Measurements from ENCODE around the gene LGALS7. TPM values are rescaled to one million over a fixed set of nuclear protein-coding genes. Genes with fewer than 3 reads are reported as not detected.
A peak's percentile ranks its signal among the peaks of the same experiment; 100 is the strongest.

The LGALS7 gene
- polyA plus RNA-seq, 1 of the 3 experiments (the other 2 are of a cell fraction) = not detected

GRCh38 chr19:38734426-38735256 lies 38.7 kb downstream of the LGALS7 start:
- Histone ChIP-seq H3K4me1 (ENCODE audit: control insufficient read depth in 1 of 2, insufficient read depth in 2 of 2, low read depth in 1 of 2, low read length in 1 of 2) (peaks cover 7 to 12% of the 10 kb centered on the region in 2 experiments; a peak in 3 of 4 replicates), H3K9ac (no peak overlapping the region), H3K79me2 (ENCODE audit: insufficient read depth) (no peaks in the 10 kb centered on the region), H3F3A (replicated peaks; ENCODE audit: insufficient read depth) (peaks cover 52% of the 10 kb centered on the region), H3K4me2 (no peak overlapping the region; the same call in 1 of the 2 replicates), H3K27ac (ENCODE audit: low read depth in 2 of 2, low read length in 1 of 2) (peak overlapping the region in 1 of 2 experiments; percentile 48; a peak in 3 of 4 replicates), H3K36me3 (replicated peaks in 1 of 2; ENCODE audit: control insufficient read depth in 1 of 2, insufficient read depth in 2 of 2, low read length in 1 of 2) (peaks cover 21 to 22% of the 10 kb centered on the region in 2 experiments), H4K20me1 (ENCODE audit: insufficient read depth) (peaks cover 10% of the 10 kb centered on the region; the same call in 1 of the 2 replicates), H3K9me3 (no peaks in the 10 kb centered on the region), H3K9me2 (no peaks in the 10 kb centered on the region), H2AFZ (ENCODE audit: low read depth) (no peak overlapping the region), H3K4me3 (ENCODE audit: low read depth in 2 of 2, low read length in 1 of 2) (no peak overlapping the region), H3K27me3 (ENCODE audit: insufficient read depth) (no peaks in the 10 kb centered on the region)
- POLR2A ChIA-PET = interaction anchor here (0.7 to 1.1 kb wide), 2 partner anchors 39 to 206 kb away, joined by 3 read pairs; partner anchors contain the start of gene LGALS7
- CTCF ChIA-PET = interaction anchor here (0.6 to 2.7 kb wide), 4 partner anchors 9 to 357 kb away, joined by 3 to 16 read pairs (median 3); partner anchors contain the start of genes FAM98C, MRPS12 and SARS2
- no peak for DNase-seq
- TF ChIP-seq POLR2AphosphoS5 (IDR thresholded peaks at IDR 0.05; ENCODE audit: low read depth, low read length) (peak; percentile 9), TEAD4 (IDR thresholded peaks at IDR 0.05; ENCODE audit: borderline replicate concordance, insufficient read depth) (no peak)
- 72% methylated on average over 9 of the region's 13 CpGs for WGBS (ENCODE audit: low lambda C conversion rate)

GRCh38 chr19:38734176-38734425 lies 39.2 kb downstream of the LGALS7 start:
- H2AFZ ChIP-seq (ENCODE audit: low read depth) = no peak overlapping the region
- no peak for DNase-seq
- H3K4me3 ChIP-seq (ENCODE audit: low read depth in 2 of 2, low read length in 1 of 2) = no peak overlapping the region
- peaks cover 21 to 23% of the 10 kb centered on the region in 2 experiments for H3K36me3 ChIP-seq (replicated peaks in 1 of 2; ENCODE audit: control insufficient read depth in 1 of 2, insufficient read depth in 2 of 2, low read length in 1 of 2)
- ChIA-PET CTCF (interaction anchor here (1.0 to 2.7 kb wide), 4 partner anchors 9 to 331 kb away, joined by 3 to 16 read pairs (median 4); partner anchors contain the start of genes FAM98C, MRPS12 and SARS2), POLR2A (interaction anchor here (1.1 kb wide), 1 partner anchor 206 kb away, joined by 3 read pairs; no protein-coding TSS in a partner anchor)
- H3K27ac ChIP-seq (ENCODE audit: low read depth in 2 of 2, low read length in 1 of 2) = peak overlapping the region in 1 of 2 experiments; percentile 48; a peak in 3 of 4 replicates
- H3F3A ChIP-seq (replicated peaks; ENCODE audit: insufficient read depth) = peaks cover 53% of the 10 kb centered on the region
- WGBS (ENCODE audit: low lambda C conversion rate) = 62% methylated on average over 4 of the region's 4 CpGs
- H3K9ac ChIP-seq = no peak overlapping the region
- TF ChIP-seq YY1 (IDR thresholded peaks at IDR 0.05; ENCODE audit: low read depth) = no peak
- no peak for TF ChIP-seq USF1 (IDR thresholded peaks at IDR 0.05; ENCODE audit: borderline replicate concordance, low read depth)
- H3K79me2 ChIP-seq (ENCODE audit: insufficient read depth) = no peaks in the 10 kb centered on the region
- no peaks in the 10 kb centered on the region for H3K9me2 ChIP-seq
- no peaks in the 10 kb centered on the region for H3K27me3 ChIP-seq (ENCODE audit: insufficient read depth)
- H4K20me1 ChIP-seq (ENCODE audit: insufficient read depth) = peaks cover 10% of the 10 kb centered on the region; the same call in 1 of the 2 replicates
- no peak overlapping the region for H3K4me2 ChIP-seq
- no peaks in the 10 kb centered on the region for H3K9me3 ChIP-seq
- peaks cover 7 to 12% of the 10 kb centered on the region in 2 experiments; a peak in 3 of 4 replicates for H3K4me1 ChIP-seq (ENCODE audit: control insufficient read depth in 1 of 2, insufficient read depth in 2 of 2, low read depth in 1 of 2, low read length in 1 of 2)

GRCh38 chr19:38733493-38734175 lies 39.7 kb downstream of the LGALS7 start:
- Histone ChIP-seq H3K9ac (no peak overlapping the region), H2AFZ (ENCODE audit: low read depth) (no peak overlapping the region), H3K4me1 (ENCODE audit: control insufficient read depth in 1 of 2, insufficient read depth in 2 of 2, low read depth in 1 of 2, low read length in 1 of 2) (peaks cover 7 to 12% of the 10 kb centered on the region in 2 experiments; a peak in 3 of 4 replicates), H3K27ac (ENCODE audit: low read depth in 2 of 2, low read length in 1 of 2) (peak overlapping the region in 1 of 2 experiments; percentile 48; a peak in 2 of 4 replicates), H3K9me2 (no peaks in the 10 kb centered on the region), H3F3A (replicated peaks; ENCODE audit: insufficient read depth) (peaks cover 53% of the 10 kb centered on the region), H3K79me2 (ENCODE audit: insufficient read depth) (no peaks in the 10 kb centered on the region), H3K4me2 (no peak overlapping the region), H3K4me3 (ENCODE audit: low read depth in 2 of 2, low read length in 1 of 2) (no peak overlapping the region), H3K36me3 (replicated peaks in 1 of 2; ENCODE audit: control insufficient read depth in 1 of 2, insufficient read depth in 2 of 2, low read length in 1 of 2) (peaks cover 21 to 28% of the 10 kb centered on the region in 2 experiments), H4K20me1 (ENCODE audit: insufficient read depth) (peaks cover 10% of the 10 kb centered on the region; the same call in 1 of the 2 replicates), H3K9me3 (no peaks in the 10 kb centered on the region), H3K27me3 (ENCODE audit: insufficient read depth) (no peaks in the 10 kb centered on the region)
- DNase-seq = no peak
- ChIA-PET CTCF (interaction anchor here (1.0 to 2.7 kb wide), 6 partner anchors 8 to 331 kb away, joined by 3 to 16 read pairs (median 4); partner anchors contain the start of genes FAM98C, MRPS12 and SARS2), POLR2A (interaction anchor here (0.8 to 1.1 kb wide), 2 partner anchors 188 to 207 kb away, joined by 3 read pairs; no protein-coding TSS in a partner anchor)
- TF ChIP-seq FOSL2 (IDR thresholded peaks at IDR 0.05; ENCODE audit: borderline replicate concordance, low read depth) (peak; percentile 18; the same call in 1 of the 2 replicates), POLR2AphosphoS5 (IDR thresholded peaks at IDR 0.05; ENCODE audit: low read depth, low read length) (peak; percentile 38), YY1 (IDR thresholded peaks at IDR 0.05; ENCODE audit: low read depth) (no peak)
- 70% methylated on average over 5 of the region's 6 CpGs for WGBS (ENCODE audit: low lambda C conversion rate)

Data from SK-N-SH (cell line).